NCI-H524 treated with DMSO at 0.1 percent for 48 hours (cell line): ENCODE results near the gene UAP1L1.
"Not testable (repeated sequence)": the region's sequence is repeated elsewhere in the genome, so short reads cannot be mapped to it uniquely, and the experiment has no call there.

Experiments
- DNase-seq: peaks from one replicate; lab custom pipeline; 2025; lab: John Stamatoyannopoulos, UW

The UAP1L1 gene

GRCh38 chr9:137077010-137077747 lies at the start of gene UAP1L1:
Gene UAP1L1, plus strand, starts transcription at chr9:137077517. Its CDS starts 16 bp downstream, at chr9:137077533.
- no peak for DNase-seq

- no peak for DNase-seq
Measured at GRCh38 chr9:137028263-137029057, 48.9 kb upstream of the UAP1L1 start.

- DNase-seq = no peak
Measured at GRCh38 chr9:137029058-137029936, 48.0 kb upstream of the UAP1L1 start.

GRCh38 chr9:137030006-137030405 lies 47.3 kb upstream of the UAP1L1 start:
- no peak for DNase-seq

- DNase-seq = no peak
Measured at GRCh38 chr9:137030538-137031527, 46.5 kb upstream of the UAP1L1 start.

GRCh38 chr9:137031904-137032640 lies 45.2 kb upstream of the UAP1L1 start, which contains the start of gene FUT7:
Gene FUT7, minus strand, starts transcription at chr9:137032088. Its CDS starts 97 bp downstream, at chr9:137031991.
- peak; percentile 39 for DNase-seq

- no peak for DNase-seq
Measured at GRCh38 chr9:137032858-137033257, 44.5 kb upstream of the UAP1L1 start.

- not testable (repeated sequence) for DNase-seq
Measured at GRCh38 chr9:137033481-137033880, 43.8 kb upstream of the UAP1L1 start.

GRCh38 chr9:137034039-137034708 lies 43.1 kb upstream of the UAP1L1 start:
- DNase-seq = no peak

GRCh38 chr9:137034709-137035506 lies 42.4 kb upstream of the UAP1L1 start:
- DNase-seq = peak; percentile 46

GRCh38 chr9:137035507-137035834 lies 41.8 kb upstream of the UAP1L1 start:
- no peak for DNase-seq

GRCh38 chr9:137035937-137036336 lies 41.4 kb upstream of the UAP1L1 start:
- DNase-seq = no peak

GRCh38 chr9:137037035-137037434 lies 40.3 kb upstream of the UAP1L1 start:
- no peak for DNase-seq

GRCh38 chr9:137037483-137037882 lies 39.8 kb upstream of the UAP1L1 start:
- no peak for DNase-seq

- DNase-seq = no peak
Measured at GRCh38 chr9:137038916-137039315, 38.4 kb upstream of the UAP1L1 start.

GRCh38 chr9:137039611-137040366 lies 37.5 kb upstream of the UAP1L1 start:
- DNase-seq = no peak

GRCh38 chr9:137040568-137040967 lies 36.7 kb upstream of the UAP1L1 start:
- DNase-seq = no peak

- DNase-seq = no peak
Measured at GRCh38 chr9:137041124-137041523, 36.2 kb upstream of the UAP1L1 start.
